HTERT RPE-1 (cell line): ENCODE measurements around the gene TNS1.

ENCODE experiments used
- in situ Hi-C: fragments of 300-500 bp; cut with MboI; formaldehyde crosslinking; loops from 4 replicates; pipeline ENCODE4 v1.14.3; 2020; ENCODE audit warnings: low sequenced_read_pairs

Gene TNS1

GRCh38 chr2:217856159-217856558 lies 146.6 kb downstream of the TNS1 start:
- in situ Hi-C loops, result no loop called here

- in situ Hi-C loops, result no loop called here
Measured at GRCh38 chr2:217854684-217855420, 147.9 kb downstream of the TNS1 start.

GRCh38 chr2:217853961-217854360 lies 148.8 kb downstream of the TNS1 start:
- in situ Hi-C loops, result no loop called here

- in situ Hi-C loops, result no loop called here
Measured at GRCh38 chr2:217853301-217853881, 149.4 kb downstream of the TNS1 start.

GRCh38 chr2:217852555-217853211 lies 150.1 kb downstream of the TNS1 start:
- in situ Hi-C loops, result no loop called here

GRCh38 chr2:217851191-217852020 lies 151.4 kb downstream of the TNS1 start:
- in situ Hi-C loops, result no loop called here

GRCh38 chr2:217849154-217849975 lies 153.4 kb downstream of the TNS1 start:
- in situ Hi-C loops, result no loop called here

- in situ Hi-C loops, result no loop called here
Measured at GRCh38 chr2:217848351-217848957, 154.3 kb downstream of the TNS1 start.

- in situ Hi-C loops, result no loop called here
Measured at GRCh38 chr2:217847552-217848350, 155.0 kb downstream of the TNS1 start.

- in situ Hi-C loops, result no loop called here
Measured at GRCh38 chr2:217847115-217847514, 155.7 kb downstream of the TNS1 start.

GRCh38 chr2:217846321-217846743 lies 156.5 kb downstream of the TNS1 start:
- in situ Hi-C loops, result no loop called here

- in situ Hi-C loops, result no loop called here
Measured at GRCh38 chr2:217845301-217845700, 157.5 kb downstream of the TNS1 start.

GRCh38 chr2:217844696-217845095 lies 158.1 kb downstream of the TNS1 start:
- in situ Hi-C loops, result no loop called here

GRCh38 chr2:217843324-217843723 lies 159.5 kb downstream of the TNS1 start:
- in situ Hi-C loops, result no loop called here

- in situ Hi-C loops, result no loop called here
Measured at GRCh38 chr2:217842017-217842416, 160.8 kb downstream of the TNS1 start.

GRCh38 chr2:217840522-217840921 lies 162.3 kb downstream of the TNS1 start:
- in situ Hi-C loops, result no loop called here

- in situ Hi-C loops, result no loop called here
Measured at GRCh38 chr2:217839750-217840107, 163.1 kb downstream of the TNS1 start.

GRCh38 chr2:217839073-217839749 lies 163.6 kb downstream of the TNS1 start:
- in situ Hi-C loops, result no loop called here

- in situ Hi-C loops, result no loop called here
Measured at GRCh38 chr2:217838409-217838831, 164.4 kb downstream of the TNS1 start.
